Left cardiac atrium (tissue), 4 donors: ENCODE data around the gene TRIM43B. TPM values are rescaled to one million over a fixed set of nuclear protein-coding genes. Genes with fewer than 3 reads are reported as not detected.
"Not testable (repeated sequence)": the region's sequence is repeated elsewhere in the genome, so short reads cannot be mapped to it uniquely, and the experiment has no call there.

Experiments
- ATAC-seq, 2 donors: fragments of 200-7000 bp; cut with Tn5 transposase; one replicate each; pipeline ENCODE4 v1.9.1; 2020; ENCODE audit warnings: mild to moderate bottlenecking in 2 of 2, moderate library complexity in 2 of 2
- DNase-seq: peaks from one replicate; pipeline ENCODE4 v3.0.0-alpha.2; 2020
- intact Hi-C, 2 donors: fragments of 100-400 bp; cut with DNase I; formaldehyde crosslinking; loops; one replicate each; pipeline versions ENCODE4 v1.14.1 to v1.15.1; 2022 to 2023
- long read RNA-seq: library from polyadenylated mRNA; unstranded; transcript quantifications from one replicate; pipeline ENCODE4 v2.0.0, GENCODE V29; 2021
- total RNA-seq, 2 donors: library from RNA; stranded (reverse); fragmentation: NEBNext Ultra II Directional; extraction: Animal tissue kit (Norgen Biotek cat#: 25700); gene quantifications; one replicate each; pipeline ENCODE4 v1.2.1, GENCODE V29; 2021
- donor health status: DM: no; HTN: yes; CAD: no.
- donor health status: DM: no; HTN: yes; CAD: no; lungs with severe emphysema.
- donor health status: DM: yes; HTN: yes; CAD: no.
- donor health status: Dilated cardiomyopathy.

Gene TRIM43B
- not detected for total RNA-seq
- long read RNA-seq = 0 reads

- intact Hi-C loops, ATAC-seq, DNase-seq: not testable (repeated sequence)
Measured at GRCh38 chr2:95484654-95485053, at the start of gene TRIM43B. Gene TRIM43B (minus strand): TSS chr2:95484754. CDS start chr2:95482714, 2,040 bp downstream.

GRCh38 chr2:95531254-95531771 is 46.8 kb upstream of the TRIM43B start:
- intact Hi-C loops = no loop called here
- no peak for DNase-seq
- no peak for ATAC-seq

GRCh38 chr2:95530734-95531133 is 46.2 kb upstream of the TRIM43B start:
- ATAC-seq (no peak), DNase-seq (no peak)
- intact Hi-C loops = no loop called here

- DNase-seq = peak; percentile 73
- ATAC-seq = peak; percentile 91 to 99
- intact Hi-C loops = no loop called here
Measured at GRCh38 chr2:95526360-95527341, 42.1 kb upstream of the TRIM43B start.

- DNase-seq = no peak
- intact Hi-C loops = no loop called here
- ATAC-seq = no peak
Measured at GRCh38 chr2:95525294-95526035, 40.9 kb upstream of the TRIM43B start.

GRCh38 chr2:95524195-95524594 is 39.6 kb upstream of the TRIM43B start:
- ATAC-seq = no peak
- intact Hi-C loops = no loop called here

GRCh38 chr2:95514718-95515117 is 30.2 kb upstream of the TRIM43B start:
- ATAC-seq (no peak), DNase-seq (no peak)
- intact Hi-C loops = no loop called here

More at GRCh38 chr2:95524195-95524594, 39.6 kb upstream of the TRIM43B start:
- no peak for DNase-seq

GRCh38 chr2:95514226-95514625 is 29.7 kb upstream of the TRIM43B start:
- intact Hi-C loops, ATAC-seq, DNase-seq: not testable (repeated sequence)

- intact Hi-C loops = no loop called here
- no peak for DNase-seq
- ATAC-seq = no peak
Measured at GRCh38 chr2:95509408-95509807, 24.9 kb upstream of the TRIM43B start.

- DNase-seq (no peak), ATAC-seq (no peak)
- intact Hi-C loops = no loop called here
Measured at GRCh38 chr2:95505222-95505621, 20.7 kb upstream of the TRIM43B start.

GRCh38 chr2:95500854-95501253 is 16.3 kb upstream of the TRIM43B start:
- no peak for DNase-seq
- intact Hi-C loops = no loop called here
- ATAC-seq = no peak

GRCh38 chr2:95492076-95492475 is 7.5 kb upstream of the TRIM43B start:
- ATAC-seq, DNase-seq, intact Hi-C loops: not testable (repeated sequence)

GRCh38 chr2:95475025-95475424 is 9.5 kb downstream of the TRIM43B start:
- intact Hi-C loops, DNase-seq, ATAC-seq: not testable (repeated sequence)

GRCh38 chr2:95467984-95468383 is 16.6 kb downstream of the TRIM43B start:
- DNase-seq, intact Hi-C loops, ATAC-seq: not testable (repeated sequence)

GRCh38 chr2:95466572-95466971 is 18.0 kb downstream of the TRIM43B start:
- ATAC-seq, intact Hi-C loops, DNase-seq: not testable (repeated sequence)

GRCh38 chr2:95463292-95463691 is 21.3 kb downstream of the TRIM43B start:
- DNase-seq, ATAC-seq, intact Hi-C loops: not testable (repeated sequence)

GRCh38 chr2:95445317-95445716 is 39.2 kb downstream of the TRIM43B start:
- not testable (repeated sequence) for ATAC-seq, DNase-seq

GRCh38 chr2:95442474-95443099 is 42.0 kb downstream of the TRIM43B start:
- intact Hi-C loops, DNase-seq: not testable (repeated sequence)
- peak in 1 of 2 donors; percentile 55 for ATAC-seq

More at GRCh38 chr2:95445317-95445716, 39.2 kb downstream of the TRIM43B start:
- intact Hi-C loops = not testable (repeated sequence)

GRCh38 chr2:95435872-95436209 is 48.7 kb downstream of the TRIM43B start:
- ATAC-seq = peak in 1 of 2 donors; percentile 61
- DNase-seq, intact Hi-C loops: not testable (repeated sequence)
